Liver (tissue), 9 donors: ENCODE results near the gene GIT2. TPM values are rescaled to one million over a fixed set of nuclear protein-coding genes. Genes with fewer than 3 reads are reported as not detected.

Experiments
- DNase-seq: peaks from one replicate; pipeline ENCODE4 v3.0.0-alpha.2; 2017; ENCODE audit warnings: low spot score
- H3K27ac ChIP-seq, 2 donors: one replicate each; pipeline ENCODE4 v1.7.0; 2013; ENCODE audit warnings: inconsistent platforms in 2 of 2, low read length in 2 of 2, control low read depth in 1 of 2, low read depth in 1 of 2, mild to moderate bottlenecking in 1 of 2
- H3K27me3 ChIP-seq, 4 donors: one replicate each; pipeline versions ENCODE4 v1.6.1 to v1.7.0; 2013; ENCODE audit warnings: low read length in 3 of 4, inconsistent platforms in 1 of 4, mild to moderate bottlenecking in 1 of 4, moderate library complexity in 1 of 4; ENCODE audit not compliant: control insufficient read depth in 4 of 4, insufficient read depth in 4 of 4
- H3K36me3 ChIP-seq, 4 donors: one replicate each; pipeline versions ENCODE4 v1.6.1 to v1.7.0; 2013; ENCODE audit warnings: low read length in 3 of 4, mild to moderate bottlenecking in 3 of 4, low read depth in 1 of 4, moderate library complexity in 1 of 4; ENCODE audit not compliant: control insufficient read depth in 4 of 4, insufficient read depth in 3 of 4
- H3K4me1 ChIP-seq, 4 donors: one replicate each; pipeline versions ENCODE4 v1.6.1 to v1.7.0; 2013; ENCODE audit warnings: low read length in 3 of 4, mild to moderate bottlenecking in 3 of 4, moderate library complexity in 1 of 4; ENCODE audit not compliant: control insufficient read depth in 4 of 4, insufficient read depth in 4 of 4
- H3K4me3 ChIP-seq, 3 donors: one replicate each; pipeline versions ENCODE4 v1.6.1 to v1.7.0; 2013; ENCODE audit warnings: low read length in 3 of 3, control low read depth in 1 of 3, low read depth in 1 of 3, mild to moderate bottlenecking in 1 of 3
- H3K9ac ChIP-seq, 2 donors: one replicate each; pipeline ENCODE4 v1.7.0; 2013; ENCODE audit warnings: low read length in 2 of 2, mild to moderate bottlenecking in 2 of 2, moderate library complexity in 2 of 2, control low read depth in 1 of 2, low read depth in 1 of 2
- H3K9me3 ChIP-seq, 4 donors: one replicate each; pipeline versions ENCODE4 v1.6.1 to v1.7.0; 2013; ENCODE audit warnings: low read length in 3 of 4; ENCODE audit not compliant: control insufficient read depth in 4 of 4
- FOXA2 ChIP-seq: IDR thresholded peaks from 2 replicates; pipeline ENCODE4 v1.6.1; 2016; ENCODE audit warnings: antibody characterized with exemption
- GABPA ChIP-seq, 2 donors: IDR thresholded peaks in 1 of 2; conservative IDR thresholded peaks in 1 of 2; 2 replicates each; pipeline ENCODE4 v1.6.1; 2016; ENCODE audit warnings: antibody characterized with exemption in 2 of 2, mild to moderate bottlenecking in 1 of 2, moderate library complexity in 1 of 2
- HNF4G ChIP-seq: IDR thresholded peaks from 2 replicates; pipeline ENCODE4 v1.6.1; 2016; ENCODE audit warnings: antibody characterized with exemption
- JUND ChIP-seq, 2 donors: IDR thresholded peaks; 2 replicates each; pipeline ENCODE4 v1.6.1; 2016; ENCODE audit warnings: antibody characterized with exemption in 2 of 2
- RXRA ChIP-seq, 2 donors: IDR thresholded peaks; 2 replicates each; pipeline ENCODE4 v1.6.1; 2017 to 2018; ENCODE audit warnings: antibody characterized with exemption in 2 of 2, mild to moderate bottlenecking in 1 of 2
- SP1 ChIP-seq: IDR thresholded peaks from 2 replicates; pipeline ENCODE4 v1.6.1; 2018; ENCODE audit warnings: antibody characterized with exemption, mild to moderate bottlenecking
- TAF1 ChIP-seq: conservative IDR thresholded peaks from 2 replicates; pipeline ENCODE4 v1.6.1; 2016; ENCODE audit warnings: antibody characterized with exemption, mild to moderate bottlenecking
- YY1 ChIP-seq: IDR thresholded peaks from 2 replicates; pipeline ENCODE4 v1.6.1; 2016; ENCODE audit warnings: antibody characterized with exemption, mild to moderate bottlenecking
- WGBS: extraction: QIAGEN DNeasy Blood & Tissue Kit; methylation state at CpG from one replicate; pipeline ENCODE4 v1.1.7; 2013; 5-methylcytosine and 5-hydroxymethylcytosine counted together
- polyA plus RNA-seq, 2 donors: library from polyadenylated mRNA; stranded (reverse) in 1 of 2; unstranded in 1 of 2; fragments of 200-250 nt in 1 of 2; fragments of >200 nt in 1 of 2; fragmentation: Nextera tagmentation in 1 of 2; extraction: Ambion mirVana in 1 of 2; gene quantifications; one replicate each; pipeline versions ENCODE4 v1.2.1 to v1.2.3, GENCODE V29; 2013 to 2015
- total RNA-seq, 2 donors: library from RNA; depleted of rRNA; stranded (reverse); fragments of >200 nt; gene quantifications; one replicate each; pipeline ENCODE4 v1.2.3, GENCODE V29; 2014
- TF ChIP-seq, protein P1 (sequence below): fragments of 150-350 bp; IDR thresholded peaks from 2 replicates; pipeline ENCODE4 v1.5.1; 2017; ENCODE audit warnings: improper control_type of control experiment, low read depth, low read length; ENCODE audit not compliant: missing input control
- TF ChIP-seq, protein P2 (sequence below): IDR thresholded peaks from 2 replicates; pipeline ENCODE4 v1.6.1; 2016; ENCODE audit warnings: antibody characterized with exemption, mild to moderate bottlenecking
- donor health status: healthy.
- donor health status: healthy.
- donor health status: healthy.
- donor health status: healthy.
- donor health status: healthy.

GIT2 gene
- total and polyA plus RNA-seq, 4 donors, result 6.7 to 30.4 (median 16.7) TPM

DNA sequence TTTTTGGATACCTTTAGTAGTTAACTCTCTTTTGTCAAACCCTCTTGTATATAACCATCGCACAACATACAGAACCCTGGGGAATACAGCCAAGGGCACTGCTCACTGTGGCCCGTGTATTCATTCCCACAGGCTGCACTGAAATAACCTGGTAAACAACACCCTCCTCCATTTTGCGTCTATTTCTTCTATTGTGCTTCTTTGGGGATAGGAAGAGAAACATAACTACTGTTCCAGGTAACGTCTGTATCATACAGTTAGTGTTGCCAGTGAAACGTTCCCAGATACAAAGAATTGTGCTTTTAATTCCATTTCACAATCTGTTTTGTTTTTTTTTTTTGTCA lies 42.5 kb upstream of the GIT2 start:
- TF ChIP-seq TAF1 (no peak), JUND (IDR thresholded peaks at IDR 0.05) (no peak)
- TF ChIP-seq, protein P1, sequence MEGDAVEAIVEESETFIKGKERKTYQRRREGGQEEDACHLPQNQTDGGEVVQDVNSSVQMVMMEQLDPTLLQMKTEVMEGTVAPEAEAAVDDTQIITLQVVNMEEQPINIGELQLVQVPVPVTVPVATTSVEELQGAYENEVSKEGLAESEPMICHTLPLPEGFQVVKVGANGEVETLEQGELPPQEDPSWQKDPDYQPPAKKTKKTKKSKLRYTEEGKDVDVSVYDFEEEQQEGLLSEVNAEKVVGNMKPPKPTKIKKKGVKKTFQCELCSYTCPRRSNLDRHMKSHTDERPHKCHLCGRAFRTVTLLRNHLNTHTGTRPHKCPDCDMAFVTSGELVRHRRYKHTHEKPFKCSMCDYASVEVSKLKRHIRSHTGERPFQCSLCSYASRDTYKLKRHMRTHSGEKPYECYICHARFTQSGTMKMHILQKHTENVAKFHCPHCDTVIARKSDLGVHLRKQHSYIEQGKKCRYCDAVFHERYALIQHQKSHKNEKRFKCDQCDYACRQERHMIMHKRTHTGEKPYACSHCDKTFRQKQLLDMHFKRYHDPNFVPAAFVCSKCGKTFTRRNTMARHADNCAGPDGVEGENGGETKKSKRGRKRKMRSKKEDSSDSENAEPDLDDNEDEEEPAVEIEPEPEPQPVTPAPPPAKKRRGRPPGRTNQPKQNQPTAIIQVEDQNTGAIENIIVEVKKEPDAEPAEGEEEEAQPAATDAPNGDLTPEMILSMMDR, result no peak
- DNase-seq, result no peak
- peaks cover 0 to 17% (median 13%) of the 10 kb centered on the region in 4 donors for H3K36me3 ChIP-seq
- H3K9ac ChIP-seq, result no peak overlapping the region
- no peaks in the 10 kb centered on the region for H3K27me3 ChIP-seq
- H3K4me1 ChIP-seq, result peaks cover 7 to 42% (median 28%) of the 10 kb centered on the region in 4 donors
- no peak overlapping the region for H3K4me3 ChIP-seq
- 45% methylated on average over 5 of the region's 5 CpGs for WGBS
- H3K9me3 ChIP-seq, result no peaks in the 10 kb centered on the region
- peak overlapping the region; percentile 56 to 72 for H3K27ac ChIP-seq

DNA sequence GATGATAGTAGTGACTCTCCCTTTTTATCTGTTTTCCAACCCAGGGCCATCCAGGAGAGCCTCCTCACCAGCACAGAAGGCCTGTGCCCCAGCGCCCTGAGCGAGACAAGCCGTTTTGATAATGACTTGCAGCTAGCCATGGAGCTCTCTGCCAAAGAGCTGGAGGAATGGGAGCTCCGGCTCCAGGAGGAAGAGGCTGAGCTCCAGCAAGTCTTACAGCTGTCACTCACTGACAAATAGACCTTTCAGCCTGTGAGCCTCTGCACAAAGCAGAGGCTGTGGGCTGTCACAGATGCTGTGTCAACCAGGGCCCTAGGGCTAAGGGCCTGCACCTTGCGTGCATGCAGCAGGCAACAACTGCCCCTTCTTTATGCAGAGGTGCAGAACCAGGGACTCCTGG lies 41.1 kb upstream of the GIT2 start:
- WGBS, result 88% methylated on average over 5 of the region's 5 CpGs

More for the DNA sequence above, 41.1 kb upstream of the GIT2 start:
- no peak overlapping the region for H3K9ac ChIP-seq
- no peaks in the 10 kb centered on the region for H3K27me3 ChIP-seq
- peaks cover 0 to 24% (median 16%) of the 10 kb centered on the region in 4 donors for H3K36me3 ChIP-seq
- H3K27ac ChIP-seq, result peak overlapping the region; percentile 8 to 29
- DNase-seq, result no peak
- TF ChIP-seq YY1, result no peak
- TF ChIP-seq, protein P2, sequence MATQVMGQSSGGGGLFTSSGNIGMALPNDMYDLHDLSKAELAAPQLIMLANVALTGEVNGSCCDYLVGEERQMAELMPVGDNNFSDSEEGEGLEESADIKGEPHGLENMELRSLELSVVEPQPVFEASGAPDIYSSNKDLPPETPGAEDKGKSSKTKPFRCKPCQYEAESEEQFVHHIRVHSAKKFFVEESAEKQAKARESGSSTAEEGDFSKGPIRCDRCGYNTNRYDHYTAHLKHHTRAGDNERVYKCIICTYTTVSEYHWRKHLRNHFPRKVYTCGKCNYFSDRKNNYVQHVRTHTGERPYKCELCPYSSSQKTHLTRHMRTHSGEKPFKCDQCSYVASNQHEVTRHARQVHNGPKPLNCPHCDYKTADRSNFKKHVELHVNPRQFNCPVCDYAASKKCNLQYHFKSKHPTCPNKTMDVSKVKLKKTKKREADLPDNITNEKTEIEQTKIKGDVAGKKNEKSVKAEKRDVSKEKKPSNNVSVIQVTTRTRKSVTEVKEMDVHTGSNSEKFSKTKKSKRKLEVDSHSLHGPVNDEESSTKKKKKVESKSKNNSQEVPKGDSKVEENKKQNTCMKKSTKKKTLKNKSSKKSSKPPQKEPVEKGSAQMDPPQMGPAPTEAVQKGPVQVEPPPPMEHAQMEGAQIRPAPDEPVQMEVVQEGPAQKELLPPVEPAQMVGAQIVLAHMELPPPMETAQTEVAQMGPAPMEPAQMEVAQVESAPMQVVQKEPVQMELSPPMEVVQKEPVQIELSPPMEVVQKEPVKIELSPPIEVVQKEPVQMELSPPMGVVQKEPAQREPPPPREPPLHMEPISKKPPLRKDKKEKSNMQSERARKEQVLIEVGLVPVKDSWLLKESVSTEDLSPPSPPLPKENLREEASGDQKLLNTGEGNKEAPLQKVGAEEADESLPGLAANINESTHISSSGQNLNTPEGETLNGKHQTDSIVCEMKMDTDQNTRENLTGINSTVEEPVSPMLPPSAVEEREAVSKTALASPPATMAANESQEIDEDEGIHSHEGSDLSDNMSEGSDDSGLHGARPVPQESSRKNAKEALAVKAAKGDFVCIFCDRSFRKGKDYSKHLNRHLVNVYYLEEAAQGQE, result no peak
- TF ChIP-seq RXRA (IDR thresholded peaks at IDR 0.05), result no peak
- no peak for TF ChIP-seq FOXA2
- TF ChIP-seq GABPA (IDR thresholded peaks at IDR 0.05 in 1 of 2, conservative IDR thresholded peaks at IDR 0.05 in 1 of 2), result no peak
- TF ChIP-seq SP1, result no peak
- TF ChIP-seq, protein P1, result no peak
- no peak for TF ChIP-seq HNF4G
- no peaks in the 10 kb centered on the region for H3K9me3 ChIP-seq
- peaks cover 3 to 32% (median 21%) of the 10 kb centered on the region in 4 donors for H3K4me1 ChIP-seq
- H3K4me3 ChIP-seq, result no peak overlapping the region
